H9 (cell line): ENCODE data around the gene CARS1. TPM values are rescaled to one million over a fixed set of nuclear protein-coding genes. Genes with fewer than 3 reads are reported as not detected.

ENCODE experiments used
- DNase-seq: peaks from one replicate; pipeline ENCODE4 v3.0.0-alpha.2; 2017
- H2AFZ ChIP-seq: one replicate; pipeline ENCODE4 v1.6.1; 2013; ENCODE audit warnings: mild to moderate bottlenecking, low read length, control low read depth, moderate library complexity
- H2AK5ac ChIP-seq: 2 replicates; pipeline ENCODE4 v1.6.1; 2013; ENCODE audit warnings: low read length, control low read depth, mixed read lengths; ENCODE audit not compliant: insufficient read length
- H2BK120ac ChIP-seq: one replicate; pipeline ENCODE4 v1.6.1; 2013; ENCODE audit warnings: low read depth, mild to moderate bottlenecking, low read length, control low read depth, inconsistent platforms; ENCODE audit not compliant: poor library complexity, severe bottlenecking
- H2BK12ac ChIP-seq: 2 replicates; pipeline ENCODE4 v1.6.1; 2013; ENCODE audit warnings: low read length, control low read depth, mixed read lengths, low read depth; ENCODE audit not compliant: insufficient read length
- H2BK15ac ChIP-seq: 2 replicates; pipeline ENCODE4 v1.6.1; 2013; ENCODE audit warnings: low read depth, low read length, control low read depth
- H2BK20ac ChIP-seq: one replicate; pipeline ENCODE4 v1.6.1; 2013; ENCODE audit warnings: low read depth, mild to moderate bottlenecking, low read length, control low read depth, inconsistent platforms; ENCODE audit not compliant: poor library complexity, severe bottlenecking
- H2BK5ac ChIP-seq: 2 replicates; pipeline ENCODE4 v1.6.1; 2013; ENCODE audit warnings: low read length, control low read depth, mixed read lengths; ENCODE audit not compliant: insufficient read length
- H3K14ac ChIP-seq: 2 replicates; pipeline ENCODE4 v1.6.1; 2013; ENCODE audit warnings: low read length, control low read depth; ENCODE audit not compliant: insufficient read depth
- H3K18ac ChIP-seq: 2 replicates; pipeline ENCODE4 v1.6.1; 2013; ENCODE audit warnings: low read depth, mild to moderate bottlenecking, mixed read lengths, low read length, control low read depth; ENCODE audit not compliant: insufficient read length
- H3K23ac ChIP-seq: 2 replicates; pipeline ENCODE4 v1.6.1; 2013; ENCODE audit warnings: low read length, control low read depth, mixed read lengths, low read depth; ENCODE audit not compliant: insufficient read length
- H3K23me2 ChIP-seq: 2 replicates; pipeline ENCODE4 v1.6.1; 2013; ENCODE audit warnings: low read depth, mild to moderate bottlenecking, mixed read lengths, low read length, control low read depth; ENCODE audit not compliant: insufficient read length, poor library complexity, severe bottlenecking
- H3K27ac ChIP-seq: 2 replicates; pipeline ENCODE4 v1.5.1; 2013; ENCODE audit warnings: low read length, control low read depth, mixed read lengths, low read depth; ENCODE audit not compliant: insufficient read length
- H3K27me3 ChIP-seq: 2 replicates; pipeline ENCODE4 v1.6.1; 2013; ENCODE audit warnings: low read length, control low read depth, inconsistent platforms; ENCODE audit not compliant: insufficient read depth
- H3K4ac ChIP-seq: 2 replicates; pipeline ENCODE4 v1.6.1; 2013; ENCODE audit warnings: low read depth, mild to moderate bottlenecking, control low read depth, inconsistent platforms, low read length, moderate library complexity
- H3K4me1 ChIP-seq: 2 replicates; pipeline ENCODE4 v1.6.1; 2013; ENCODE audit warnings: low read length, control low read depth, inconsistent platforms; ENCODE audit not compliant: insufficient read depth
- H3K4me2 ChIP-seq: 2 replicates; pipeline ENCODE4 v1.6.1; 2013; ENCODE audit warnings: low read length, control low read depth, mixed read lengths; ENCODE audit not compliant: insufficient read length, insufficient read depth
- H3K56ac ChIP-seq: 2 replicates; pipeline ENCODE4 v1.6.1; 2013; ENCODE audit warnings: low read depth, mild to moderate bottlenecking, mixed read lengths, low read length, control low read depth; ENCODE audit not compliant: insufficient read length
- H3K79me1 ChIP-seq: 2 replicates; pipeline ENCODE4 v1.6.1; 2013; ENCODE audit warnings: low read depth, mild to moderate bottlenecking, moderate library complexity, low read length, control low read depth, inconsistent platforms; ENCODE audit not compliant: insufficient read depth, poor library complexity, severe bottlenecking
- H3K79me2 ChIP-seq: 2 replicates; pipeline ENCODE4 v1.6.1; 2013; ENCODE audit warnings: low read length, control low read depth, inconsistent platforms; ENCODE audit not compliant: insufficient read depth
- H3K9ac ChIP-seq: 2 replicates; pipeline ENCODE4 v1.6.1; 2013; ENCODE audit warnings: low read length, control low read depth, mixed read lengths; ENCODE audit not compliant: insufficient read length; ENCODE audit errors: extremely low read depth
- H3K9me3 ChIP-seq: one replicate; pipeline ENCODE4 v1.6.1; 2013; ENCODE audit warnings: low read depth, low read length, inconsistent platforms; ENCODE audit not compliant: control insufficient read depth
- H3T11ph ChIP-seq: one replicate; pipeline ENCODE4 v1.6.1; 2013; ENCODE audit warnings: mild to moderate bottlenecking, low read length, control low read depth, inconsistent platforms
- H4K20me1 ChIP-seq: one replicate; pipeline ENCODE4 v1.6.1; 2013; ENCODE audit not compliant: control insufficient read depth, insufficient read length, insufficient read depth
- H4K5ac ChIP-seq: 2 replicates; pipeline ENCODE4 v1.6.1; 2013; ENCODE audit warnings: low read depth, mild to moderate bottlenecking, mixed read lengths, low read length, control low read depth; ENCODE audit not compliant: insufficient read length
- H4K8ac ChIP-seq: replicated peaks from 2 replicates; pipeline ENCODE4 v1.6.1; 2013; ENCODE audit warnings: low read length, control low read depth, mixed read lengths, low read depth; ENCODE audit not compliant: insufficient read length
- H4K91ac ChIP-seq: 2 replicates; pipeline ENCODE4 v1.6.1; 2013; ENCODE audit warnings: low read depth, mild to moderate bottlenecking, moderate library complexity, mixed read lengths, low read length, control low read depth; ENCODE audit not compliant: insufficient read length
- H3K27ac Mint-ChIP-seq, 3 experiments: 2 replicates in 2 of 3; 3 replicates in 1 of 3; pipeline ENCODE4 v1.8.0; 2020 to 2021; ENCODE audit warnings: mixed read lengths in 3 of 3, mild to moderate bottlenecking in 1 of 3, moderate library complexity in 1 of 3
- H3K27me3 Mint-ChIP-seq: 2 replicates; pipeline ENCODE4 v1.8.0; 2021; ENCODE audit warnings: low read depth, mild to moderate bottlenecking, moderate library complexity, mixed read lengths
- H3K36me3 Mint-ChIP-seq, 3 experiments: 2 replicates in 2 of 3; 3 replicates in 1 of 3; pipeline ENCODE4 v1.8.0; 2020 to 2021; ENCODE audit warnings: low read depth in 3 of 3, mixed read lengths in 3 of 3; ENCODE audit not compliant: insufficient read depth in 1 of 3
- H3K4me1 Mint-ChIP-seq, 2 experiments: 2 replicates each; pipeline ENCODE4 v1.8.0; 2020; ENCODE audit warnings: mixed read lengths in 2 of 2
- H3K4me3 Mint-ChIP-seq, 2 experiments: 2 replicates in 1 of 2; 3 replicates in 1 of 2; pipeline ENCODE4 v1.8.0; 2020 to 2021; ENCODE audit warnings: mild to moderate bottlenecking in 2 of 2, mixed read lengths in 2 of 2, moderate library complexity in 1 of 2
- H3K9me3 Mint-ChIP-seq, 2 experiments: 2 replicates in 1 of 2; 3 replicates in 1 of 2; pipeline ENCODE4 v1.8.0; 2020; ENCODE audit warnings: mild to moderate bottlenecking in 2 of 2, mixed read lengths in 2 of 2, moderate library complexity in 1 of 2
- CTCF ChIP-seq: fragments of 200-600 bp; sonication (generic); conservative IDR thresholded peaks from 3 replicates; pipeline ENCODE4 v1.8.0; 2021; ENCODE audit warnings: antibody characterized with exemption, mild to moderate bottlenecking
- WGBS: extraction: QIAGEN DNeasy Blood & Tissue Kit; methylation state at CpG from one replicate; pipeline ENCODE4 v1.1.7; 2013; ENCODE audit warnings: missing lambda C conversion rate, low lambda C conversion rate, mixed read lengths; ENCODE audit not compliant: insufficient read length; ENCODE audit errors: extremely low coverage; 5-methylcytosine and 5-hydroxymethylcytosine counted together
- total RNA-seq: library from RNA; stranded (reverse); gene quantifications from 2 replicates; pipeline ENCODE4 v1.2.1, GENCODE V29; 2021

Gene CARS1
- total RNA-seq, 1 experiment from 2014 or later, result 92.3 TPM

- no peak overlapping the region for H3K4me2 ChIP-seq
- H2BK12ac ChIP-seq, result no peak overlapping the region
- no peak overlapping the region for H4K8ac ChIP-seq
- H2BK120ac ChIP-seq, result no peak overlapping the region
- peaks cover 18 to 31% (median 29%) of the 10 kb centered on the region in 3 experiments; a peak in 6 of 7 replicates for H3K36me3 Mint-ChIP-seq
- H3K18ac ChIP-seq, result no peak overlapping the region
- no peaks in the 10 kb centered on the region for H3K4me1 ChIP-seq
- peaks cover 16 to 19% of the 10 kb centered on the region in 2 experiments for H3K4me1 Mint-ChIP-seq
- H2AK5ac ChIP-seq, result no peak overlapping the region
- H2BK15ac ChIP-seq, result no peak overlapping the region
- no peak overlapping the region for H3K14ac ChIP-seq
- no peaks in the 10 kb centered on the region for H3K9me3 ChIP-seq
- no peak overlapping the region for H3K9ac ChIP-seq
- H3K23me2 ChIP-seq, result peaks cover 6% of the 10 kb centered on the region
- no peak for TF ChIP-seq CTCF
- H4K91ac ChIP-seq, result no peak overlapping the region
- no CpG with 5 or more reads among the region's 4 CpGs for WGBS
- H4K20me1 ChIP-seq, result peaks cover 2% of the 10 kb centered on the region
- no peaks in the 10 kb centered on the region for H3K27me3 Mint-ChIP-seq
- H2BK5ac ChIP-seq, result no peak overlapping the region
- no peak overlapping the region for H3K23ac ChIP-seq
- no peak overlapping the region for H2AFZ ChIP-seq
- H3K4me3 Mint-ChIP-seq, result no peak overlapping the region
- no peak overlapping the region for H3K56ac ChIP-seq
- no peak overlapping the region for H3T11ph ChIP-seq
- no peaks in the 10 kb centered on the region for H3K27me3 ChIP-seq
- no peak overlapping the region for H3K4ac ChIP-seq
- H3K27ac ChIP-seq, result no peak overlapping the region
- no peak for DNase-seq
- no peak overlapping the region for H4K5ac ChIP-seq
- H3K79me2 ChIP-seq, result no peaks in the 10 kb centered on the region
- no peak overlapping the region for H2BK20ac ChIP-seq
- H3K9me3 Mint-ChIP-seq, result no peaks in the 10 kb centered on the region
- H3K79me1 ChIP-seq, result no peaks in the 10 kb centered on the region
- peak overlapping the region in 1 of 3 experiments; percentile 89; a peak in 1 of 7 replicates for H3K27ac Mint-ChIP-seq
These were observed 59.8 kb downstream of the CARS1 start for GRCh38 chr11:2997406-2997805.
